ENCODE results near the gene CLEC19A.

DNA sequence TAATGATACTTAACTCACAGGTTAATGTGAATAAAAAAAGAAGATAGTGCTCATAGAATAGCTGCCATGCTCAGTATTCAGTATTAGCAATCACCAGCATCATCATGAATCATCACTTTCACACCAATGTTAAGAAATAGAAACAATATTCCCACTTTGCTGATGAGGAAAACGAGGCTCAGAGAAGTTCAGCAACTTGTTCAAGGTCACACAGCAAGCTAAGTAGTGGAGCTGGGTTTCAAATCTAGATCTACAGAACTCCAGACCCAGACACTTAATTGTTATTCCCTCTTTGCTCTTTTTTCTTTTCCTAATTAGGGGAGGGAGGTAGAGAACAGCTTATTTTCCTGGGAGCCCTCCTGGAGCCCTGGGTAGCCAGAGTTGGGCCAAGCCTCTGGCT, 22.9 kb downstream of the CLEC19A start:
- TF ChIP-seq EZH2 (IDR thresholded peaks at IDR 0.05; ENCODE audit: low read depth) = no peak
- TF ChIP-seq, protein P1, sequence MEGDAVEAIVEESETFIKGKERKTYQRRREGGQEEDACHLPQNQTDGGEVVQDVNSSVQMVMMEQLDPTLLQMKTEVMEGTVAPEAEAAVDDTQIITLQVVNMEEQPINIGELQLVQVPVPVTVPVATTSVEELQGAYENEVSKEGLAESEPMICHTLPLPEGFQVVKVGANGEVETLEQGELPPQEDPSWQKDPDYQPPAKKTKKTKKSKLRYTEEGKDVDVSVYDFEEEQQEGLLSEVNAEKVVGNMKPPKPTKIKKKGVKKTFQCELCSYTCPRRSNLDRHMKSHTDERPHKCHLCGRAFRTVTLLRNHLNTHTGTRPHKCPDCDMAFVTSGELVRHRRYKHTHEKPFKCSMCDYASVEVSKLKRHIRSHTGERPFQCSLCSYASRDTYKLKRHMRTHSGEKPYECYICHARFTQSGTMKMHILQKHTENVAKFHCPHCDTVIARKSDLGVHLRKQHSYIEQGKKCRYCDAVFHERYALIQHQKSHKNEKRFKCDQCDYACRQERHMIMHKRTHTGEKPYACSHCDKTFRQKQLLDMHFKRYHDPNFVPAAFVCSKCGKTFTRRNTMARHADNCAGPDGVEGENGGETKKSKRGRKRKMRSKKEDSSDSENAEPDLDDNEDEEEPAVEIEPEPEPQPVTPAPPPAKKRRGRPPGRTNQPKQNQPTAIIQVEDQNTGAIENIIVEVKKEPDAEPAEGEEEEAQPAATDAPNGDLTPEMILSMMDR (conservative IDR thresholded peaks at IDR 0.05) = no peak

Data from PC-9 (cell line).